ENCODE measurements around the gene SYNGR3. TPM values are rescaled to one million over a fixed set of nuclear protein-coding genes. Genes with fewer than 3 reads are reported as not detected.
A peak's percentile ranks its signal among the peaks of the same experiment; 100 is the strongest.

SYNGR3 gene
- total RNA-seq, 2 donors from 2014 or later = 0.49 to 1.5 TPM

GRCh38 chr16:1984347-1985225 lies 5.2 kb upstream of the SYNGR3 start:
- peaks cover 7 to 21% of the 10 kb centered on the region in 2 donors for H3K4me1 ChIP-seq (ENCODE audit: control insufficient read depth in 1 of 2, low read depth in 2 of 2)
- no peak for DNase-seq (ENCODE audit: low spot score)
- peaks cover 4% of the 10 kb centered on the region for H3K27me3 ChIP-seq (replicated peaks; ENCODE audit: insufficient read depth)

GRCh38 chr16:1985466-1986150 lies 4.2 kb upstream of the SYNGR3 start:
- DNase-seq (ENCODE audit: low spot score) (no peak), ATAC-seq (ENCODE audit: insufficient number of reproducible peaks, low FRiP score, low read depth) (no peak)
- peaks cover 4% of the 10 kb centered on the region for H3K27me3 ChIP-seq (replicated peaks; ENCODE audit: insufficient read depth)
- H3K4me1 ChIP-seq (ENCODE audit: control insufficient read depth in 1 of 2, low read depth in 2 of 2) = peaks cover 7 to 25% of the 10 kb centered on the region in 2 donors
- H3K27ac ChIP-seq = no peak overlapping the region
- H3K9me3 ChIP-seq = no peaks in the 10 kb centered on the region
- H3K4me3 ChIP-seq = no peak overlapping the region
- peaks cover 8% of the 10 kb centered on the region for H3K36me3 ChIP-seq
- no peak for TF ChIP-seq CTCF (IDR thresholded peaks at IDR 0.05)

More at GRCh38 chr16:1984347-1985225, 5.2 kb upstream of the SYNGR3 start:
- Histone ChIP-seq H3K4me3 (peak overlapping the region; percentile 92), H3K9me3 (no peaks in the 10 kb centered on the region), H3K27ac (peak overlapping the region; percentile 38 to 53), H3K36me3 (peaks cover 8% of the 10 kb centered on the region)
- ATAC-seq (ENCODE audit: insufficient number of reproducible peaks, low FRiP score, low read depth) = no peak
- no peak for TF ChIP-seq CTCF (IDR thresholded peaks at IDR 0.05)

- H3K27ac ChIP-seq = no peak overlapping the region
- peaks cover 16 to 38% of the 10 kb centered on the region in 2 donors for H3K4me1 ChIP-seq (ENCODE audit: control insufficient read depth in 1 of 2, low read depth in 2 of 2)
- no peaks in the 10 kb centered on the region for H3K9me3 ChIP-seq
- ATAC-seq (ENCODE audit: insufficient number of reproducible peaks, low FRiP score, low read depth) (no peak), DNase-seq (ENCODE audit: low spot score) (no peak)
- TF ChIP-seq CTCF (IDR thresholded peaks at IDR 0.05) = no peak
- H3K36me3 ChIP-seq = peaks cover 8% of the 10 kb centered on the region
- peaks cover 7% of the 10 kb centered on the region for H3K27me3 ChIP-seq (replicated peaks; ENCODE audit: insufficient read depth)
- no peak overlapping the region for H3K4me3 ChIP-seq
These were observed 2.6 kb upstream of the SYNGR3 start for GRCh38 chr16:1987198-1987597.

- no peaks in the 10 kb centered on the region for H3K9me3 ChIP-seq
- DNase-seq (ENCODE audit: low spot score) = no peak
- H3K27me3 ChIP-seq (replicated peaks; ENCODE audit: insufficient read depth) = peaks cover 7% of the 10 kb centered on the region
- no peak for TF ChIP-seq CTCF (IDR thresholded peaks at IDR 0.05)
- no peak overlapping the region for H3K27ac ChIP-seq
- peaks cover 8% of the 10 kb centered on the region for H3K36me3 ChIP-seq
- H3K4me3 ChIP-seq = peak overlapping the region; percentile 65
- no peak for ATAC-seq (ENCODE audit: insufficient number of reproducible peaks, low FRiP score, low read depth)
- H3K4me1 ChIP-seq (ENCODE audit: control insufficient read depth in 1 of 2, low read depth in 2 of 2) = peaks cover 10 to 30% of the 10 kb centered on the region in 2 donors
These were observed 256 bp downstream of the SYNGR3 start for GRCh38 chr16:1990101-1990350.

- Histone ChIP-seq H3K27ac (no peak overlapping the region), H3K36me3 (peaks cover 12% of the 10 kb centered on the region), H3K4me1 (ENCODE audit: control insufficient read depth in 1 of 2, low read depth in 2 of 2) (peaks cover 9 to 25% of the 10 kb centered on the region in 2 donors), H3K9me3 (no peaks in the 10 kb centered on the region), H3K4me3 (peak overlapping the region; percentile 65), H3K27me3 (replicated peaks; ENCODE audit: insufficient read depth) (peaks cover 7% of the 10 kb centered on the region)
- ATAC-seq (ENCODE audit: insufficient number of reproducible peaks, low FRiP score, low read depth) (no peak), DNase-seq (ENCODE audit: low spot score) (no peak)
- no peak for TF ChIP-seq CTCF (IDR thresholded peaks at IDR 0.05)
These were observed 773 bp downstream of the SYNGR3 start for GRCh38 chr16:1990351-1991134.
